Ovary (tissue), 9 donors: ENCODE data around the gene CDCA3. TPM values are rescaled to one million over a fixed set of nuclear protein-coding genes. Genes with fewer than 3 reads are reported as not detected.

Source experiments
- DNase-seq, 5 donors: peaks; one replicate each; pipeline ENCODE4 v3.0.0-alpha.2; 2019 to 2020
- H3K27ac ChIP-seq, 2 donors: fragments of 200-600 bp; one replicate each; pipeline versions ENCODE4 v1.5.1 to v1.8.0; 2019 to 2022
- H3K27me3 ChIP-seq: fragments of 200-600 bp; one replicate; pipeline ENCODE4 v1.8.0; 2022
- H3K36me3 ChIP-seq: fragments of 200-600 bp; sonication (generic); one replicate; pipeline ENCODE4 v1.5.1; 2019
- H3K4me1 ChIP-seq: one replicate; pipeline ENCODE4 v1.8.1; 2013; ENCODE audit warnings: mild to moderate bottlenecking, moderate library complexity; ENCODE audit not compliant: insufficient read depth
- H3K4me3 ChIP-seq: fragments of 200-600 bp; sonication (generic); one replicate; pipeline ENCODE4 v1.5.1; 2017
- H3K9me3 ChIP-seq, 2 donors: fragments of 200-600 bp in 1 of 2; sonication (generic) in 1 of 2; one replicate each; pipeline versions ENCODE4 v1.5.1 to v1.8.1; 2013 to 2019; ENCODE audit warnings: mild to moderate bottlenecking in 1 of 2, moderate library complexity in 1 of 2
- EP300 ChIP-seq: sonication (generic); formaldehyde crosslinking; IDR thresholded peaks from one replicate; pipeline ENCODE4 v1.6.1; 2017; ENCODE audit warnings: antibody characterized with exemption
- POLR2A ChIP-seq: fragments of 450-650 bp; IDR thresholded peaks from one replicate; pipeline ENCODE4 v1.6.1; 2017; ENCODE audit warnings: antibody characterized with exemption, mild to moderate bottlenecking, moderate library complexity
- WGBS, 3 donors: extraction: QIAGEN DNeasy Blood & Tissue Kit in 1 of 3; methylation state at CpG; one replicate each; pipeline versions ENCODE4 v1.1.5 to v1.1.7; 2013 to 2017; 5-methylcytosine and 5-hydroxymethylcytosine counted together
- intact Hi-C, 4 donors: fragments of 100-400 bp; cut with DNase I; formaldehyde crosslinking; loops; one replicate each; pipeline versions ENCODE4 v1.11.0 to v1.15.1; 2022 to 2023
- polyA plus RNA-seq, 2 donors: library from polyadenylated mRNA; stranded (reverse); fragments of 200-250 nt in 1 of 2; fragments of 350-450 nt in 1 of 2; fragmentation: Illumina TruSeq in 1 of 2; extraction: RNeasy Lipid Tissue Mini Kit (QIAGEN cat#74804) in 1 of 2; gene quantifications; one replicate each; pipeline ENCODE4 v1.2.3, GENCODE V29; 2013 to 2014
- total RNA-seq, 7 donors: library from RNA; depleted of rRNA in 2 of 7; stranded (reverse); fragments of >200 nt in 2 of 7; fragmentation: NEBNext Ultra II Directional in 3 of 7; extraction: Animal tissue kit (Norgen Biotek cat#: 25700) in 3 of 7; gene quantifications; one replicate each; pipeline versions ENCODE4 v1.1.0 to v1.2.4, GENCODE V29; 2016 to 2023
- TF ChIP-seq, protein P1 (sequence below), 3 donors: fragments of 450-650 bp in 2 of 3; fragments of 200-600 bp in 1 of 3; IDR thresholded peaks; one replicate each; pipeline versions ENCODE4 v1.5.1 to v1.8.0; 2016 to 2022; ENCODE audit warnings: antibody characterized with exemption in 3 of 3, mild to moderate bottlenecking in 1 of 3
- donor health status: DM: no; HTN: no; CAD: no; lungs with moderate emphysema.
- donor health status: DM: no; HTN: no; CAD: no.
- donor health status: Bipolar disorder and iron deficiency.
- donor health status: DM: yes; HTN: yes; CAD: no.
- donor health status: DM: no; HTN: no; CAD: no.
- donor health status: DM: yes; HTN: yes; CAD: no.

CDCA3 gene
- total and polyA plus RNA-seq, 9 donors: 0.18 to 1.6 (median 0.74) TPM

DNA sequence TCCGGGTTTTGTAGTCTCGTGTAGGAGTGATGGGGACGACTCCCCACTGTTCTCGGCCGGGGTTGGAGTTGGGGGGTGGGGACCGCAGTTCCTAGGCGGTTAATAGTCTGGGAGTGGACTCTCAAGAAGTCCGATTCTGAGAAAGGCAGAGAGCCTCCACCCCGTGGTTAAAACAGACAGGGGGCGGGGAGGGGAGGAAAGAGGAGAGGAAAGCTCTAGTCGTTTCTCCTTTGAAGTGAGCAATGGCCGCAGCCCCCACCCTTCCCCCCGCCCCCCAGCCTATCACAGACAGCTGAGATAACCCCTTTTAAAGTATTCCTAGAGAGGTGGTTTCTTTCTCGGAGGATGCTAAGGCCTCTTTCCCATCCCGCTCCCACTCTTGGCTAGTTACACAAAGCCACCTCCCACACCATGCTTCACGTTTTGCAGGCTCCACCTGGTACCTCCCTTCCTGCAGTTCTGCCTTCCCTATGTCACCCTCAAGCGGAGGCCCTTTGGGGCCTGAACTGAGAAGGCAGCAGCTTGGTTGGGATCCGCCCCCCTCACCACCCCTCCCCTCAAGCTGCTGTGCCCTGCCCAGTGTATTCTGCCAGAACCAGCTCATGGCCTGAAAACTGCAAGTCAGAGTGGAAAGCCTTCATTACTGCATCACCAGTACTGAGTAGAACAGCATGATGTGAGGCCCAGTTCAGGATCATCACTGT, 1.7 kb upstream of the CDCA3 start:
- DNase-seq: peak; percentile 43 to 64 (median 63)
- intact Hi-C loops: no loop called here
- H3K27ac ChIP-seq: peak overlapping the region in 1 of 2 donors; percentile 42
- H3K9me3 ChIP-seq: no peaks in the 10 kb centered on the region
- WGBS, 3 donors: 0 to 1% (median 1%) methylated on average over 18 of the region's 18 CpGs
- peak overlapping the region; percentile 48 for H3K4me3 ChIP-seq
- TF ChIP-seq, protein P1, sequence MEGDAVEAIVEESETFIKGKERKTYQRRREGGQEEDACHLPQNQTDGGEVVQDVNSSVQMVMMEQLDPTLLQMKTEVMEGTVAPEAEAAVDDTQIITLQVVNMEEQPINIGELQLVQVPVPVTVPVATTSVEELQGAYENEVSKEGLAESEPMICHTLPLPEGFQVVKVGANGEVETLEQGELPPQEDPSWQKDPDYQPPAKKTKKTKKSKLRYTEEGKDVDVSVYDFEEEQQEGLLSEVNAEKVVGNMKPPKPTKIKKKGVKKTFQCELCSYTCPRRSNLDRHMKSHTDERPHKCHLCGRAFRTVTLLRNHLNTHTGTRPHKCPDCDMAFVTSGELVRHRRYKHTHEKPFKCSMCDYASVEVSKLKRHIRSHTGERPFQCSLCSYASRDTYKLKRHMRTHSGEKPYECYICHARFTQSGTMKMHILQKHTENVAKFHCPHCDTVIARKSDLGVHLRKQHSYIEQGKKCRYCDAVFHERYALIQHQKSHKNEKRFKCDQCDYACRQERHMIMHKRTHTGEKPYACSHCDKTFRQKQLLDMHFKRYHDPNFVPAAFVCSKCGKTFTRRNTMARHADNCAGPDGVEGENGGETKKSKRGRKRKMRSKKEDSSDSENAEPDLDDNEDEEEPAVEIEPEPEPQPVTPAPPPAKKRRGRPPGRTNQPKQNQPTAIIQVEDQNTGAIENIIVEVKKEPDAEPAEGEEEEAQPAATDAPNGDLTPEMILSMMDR (IDR thresholded peaks at IDR 0.05): no peak
- peak; percentile 15 for TF ChIP-seq POLR2A
- no peaks in the 10 kb centered on the region for H3K27me3 ChIP-seq
- no peaks in the 10 kb centered on the region for H3K36me3 ChIP-seq
- peaks cover 7% of the 10 kb centered on the region for H3K4me1 ChIP-seq

DNA sequence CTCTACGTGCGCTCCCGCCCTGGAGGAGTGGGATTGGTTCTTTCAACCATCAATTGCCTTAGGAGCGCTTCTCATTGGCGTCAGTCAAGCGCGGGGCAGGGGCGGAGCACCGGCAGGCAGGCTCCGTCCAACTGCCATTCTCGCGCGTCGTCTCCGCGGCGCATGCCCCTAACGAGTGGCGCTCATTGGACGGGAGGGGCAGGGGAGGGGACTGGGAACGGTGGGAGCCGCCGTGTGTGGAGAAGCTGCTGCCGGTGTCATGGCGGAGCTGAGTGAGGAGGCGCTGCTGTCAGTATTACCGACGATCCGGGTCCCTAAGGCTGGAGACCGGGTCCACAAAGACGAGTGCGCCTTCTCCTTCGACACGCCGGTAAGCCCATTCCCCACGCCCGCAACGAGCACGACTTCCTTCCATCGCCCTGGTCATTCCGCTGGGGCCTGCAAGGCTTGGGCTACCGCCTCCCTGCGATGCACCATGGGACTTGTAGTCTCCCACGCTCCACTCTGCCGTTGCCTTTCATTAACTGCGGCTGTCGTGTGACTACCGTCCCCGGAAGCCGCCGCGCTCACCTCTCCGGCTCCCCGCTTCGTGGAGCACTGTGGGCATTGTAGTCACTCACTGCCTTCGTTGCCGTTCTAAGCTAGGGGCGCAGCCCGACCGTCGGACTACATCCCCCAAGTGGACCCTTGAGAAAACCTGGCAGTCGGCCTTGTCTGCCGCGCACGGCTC, 1.0 kb upstream of the CDCA3 start, which contains the start of gene USP5:
Gene USP5, plus strand, starts transcription at position 230 of the 730 bp plus-strand sequence. Its CDS starts 30 bp downstream, at position 260.
- DNase-seq: peak; percentile 97 to 99 (median 98)
- intact Hi-C loops: no loop called here
- H3K4me3 ChIP-seq: peak within 1 kb of the TSS; percentile 72
- 0 to 1% (median 0%) methylated on average over 53 to 65 of the region's 65 CpGs for WGBS, 3 donors
- H3K9me3 ChIP-seq: no peaks in the 10 kb centered on the region
- no peaks in the 10 kb centered on the region for H3K27me3 ChIP-seq
- TF ChIP-seq POLR2A (no peak), EP300 (no peak)
- TF ChIP-seq, protein P1 (IDR thresholded peaks at IDR 0.05): no peak
- H3K27ac ChIP-seq: peak within 1 kb of the TSS; percentile 48 to 91
- H3K36me3 ChIP-seq: no peaks in the 10 kb centered on the region
- peaks cover 7% of the 10 kb centered on the region for H3K4me1 ChIP-seq

DNA sequence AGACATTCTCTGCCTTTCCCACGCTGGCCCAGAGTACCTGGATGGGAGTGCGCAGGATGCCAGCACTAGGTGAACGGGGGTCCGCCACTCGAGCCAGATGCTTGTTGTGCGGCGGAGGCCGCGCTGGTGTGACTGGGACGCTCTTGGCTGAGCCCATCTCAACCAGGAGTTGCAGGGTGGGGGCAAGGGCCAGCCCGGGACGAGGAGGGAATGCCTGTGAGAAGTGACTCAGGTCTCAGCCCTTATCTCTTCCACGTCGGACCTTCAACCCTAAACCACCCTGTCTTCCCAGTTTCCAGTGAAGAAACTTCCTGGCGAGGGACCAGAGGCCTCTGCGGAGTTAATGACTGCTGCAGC, 312 bp downstream of the CDCA3 start:
- no peak for DNase-seq
- 38 to 44% (median 43%) methylated on average over 14 to 16 of the region's 16 CpGs for WGBS, 3 donors
- Histone ChIP-seq H3K27me3 (no peaks in the 10 kb centered on the region), H3K27ac (no peak overlapping the region), H3K4me3 (no peak overlapping the region), H3K4me1 (peaks cover 7% of the 10 kb centered on the region), H3K9me3 (no peaks in the 10 kb centered on the region), H3K36me3 (no peaks in the 10 kb centered on the region)
- TF ChIP-seq, protein P1 (IDR thresholded peaks at IDR 0.05): no peak
- TF ChIP-seq POLR2A: no peak
- no peak for TF ChIP-seq EP300
- intact Hi-C loops: no loop called here

DNA sequence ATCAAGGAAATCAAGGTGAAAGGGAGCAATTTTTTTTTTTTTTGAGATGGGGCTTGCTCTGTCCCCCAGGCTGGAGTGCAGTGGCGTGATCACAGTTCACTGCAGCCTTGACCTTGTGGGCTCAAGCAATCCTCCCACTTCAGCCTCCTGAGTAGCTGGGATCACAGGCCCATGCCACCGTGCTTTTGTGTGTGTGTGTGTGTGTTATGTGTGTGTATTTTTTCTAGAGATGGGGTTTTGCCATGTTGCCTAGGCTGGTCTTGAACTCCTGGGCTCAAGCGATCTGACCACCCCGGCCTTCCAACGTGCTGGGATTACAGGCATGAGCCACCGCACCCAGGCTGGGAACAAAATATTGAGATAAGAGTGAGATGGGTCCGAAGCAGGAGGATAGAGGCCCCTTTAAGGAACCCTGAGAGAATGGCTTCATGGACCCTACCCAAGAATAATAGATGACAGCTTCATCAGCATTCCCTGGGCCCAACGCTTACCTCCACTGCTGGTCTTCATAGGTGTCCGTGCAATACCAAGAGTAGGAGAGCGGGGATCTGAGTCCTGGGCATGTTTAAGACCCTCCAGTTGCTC, 1.0 kb downstream of the CDCA3 start:
- DNase-seq: peak in 1 of 5 donors; percentile 22
- Histone ChIP-seq H3K4me3 (no peak overlapping the region), H3K27ac (no peak overlapping the region), H3K4me1 (peaks cover 7% of the 10 kb centered on the region), H3K27me3 (no peaks in the 10 kb centered on the region), H3K36me3 (no peaks in the 10 kb centered on the region), H3K9me3 (no peaks in the 10 kb centered on the region)
- 53 to 60% (median 53%) methylated on average over 10 of the region's 10 CpGs for WGBS, 3 donors
- intact Hi-C loops: no loop called here
- TF ChIP-seq, protein P1 (IDR thresholded peaks at IDR 0.05): no peak
- TF ChIP-seq EP300 (no peak), POLR2A (no peak)
